ENCODE results near the gene IL7R. TPM values are rescaled to one million over a fixed set of nuclear protein-coding genes. Genes with fewer than 3 reads are reported as not detected.

The IL7R gene
- total and polyA plus RNA-seq, 2 donors (not counting 3 experiments of a cell fraction or from before 2014, with no cell fraction given), result 1.0 to 1.2 TPM

- no peak overlapping the region for H3K4me3 ChIP-seq (replicated peaks in 1 of 3; ENCODE audit: insufficient read depth in 1 of 3, low read depth in 1 of 3, low read length in 3 of 3)
- FAIRE-seq (no peak), DNase-seq (ENCODE audit: low read depth, low spot score) (no peak)
- no peak for TF ChIP-seq GATA2 (IDR thresholded peaks at IDR 0.05; ENCODE audit: insufficient read depth, insufficient read length, low read depth, low read length)
- TF ChIP-seq MAX (IDR thresholded peaks at IDR 0.05; ENCODE audit: insufficient read depth, insufficient read length), result no peak
- POLR2A ChIA-PET, result no interaction called here
- no peaks in the 10 kb centered on the region for H3K9me1 ChIP-seq (replicated peaks; ENCODE audit: control insufficient read depth, extremely low read depth, insufficient read depth, low read length)
- no peak overlapping the region for H3K9ac ChIP-seq (replicated peaks; ENCODE audit: extremely low read depth, insufficient read depth, low read length)
- CTCF ChIA-PET, result interaction anchor here (1.1 to 2.0 kb wide), 3 partner anchors 21 to 27 kb away, joined by 3 to 5 read pairs (median 3); no protein-coding TSS in a partner anchor
- H3K4me2 ChIP-seq (ENCODE audit: insufficient read depth, low read length), result no peak overlapping the region
- H3K79me2 ChIP-seq (ENCODE audit: control insufficient read depth, insufficient read depth, low read length), result no peaks in the 10 kb centered on the region
- H2AFZ ChIP-seq (ENCODE audit: low read depth, low read length), result no peak overlapping the region
- H3K4me1 ChIP-seq (ENCODE audit: control insufficient read depth, extremely low read depth, insufficient read depth, low read length), result no peaks in the 10 kb centered on the region
- intact Hi-C loops (cut with micrococcal nuclease), result no loop called here
- H3K36me3 ChIP-seq (ENCODE audit: control insufficient read depth in 2 of 2, extremely low read depth in 1 of 2, insufficient read depth in 2 of 2, low read length in 2 of 2), result no peaks in the 10 kb centered on the region
- H3K27me3 ChIP-seq (ENCODE audit: control insufficient read depth in 2 of 2, insufficient read depth in 2 of 2, low read length in 2 of 2), result peaks cover 0 to 1% of the 10 kb centered on the region in 2 experiments
- dilution Hi-C loops (cut with MboI; ENCODE audit: extremely low pct_ligation_motif_present, low sequenced_read_pairs), result no loop called here
- H3K9me3 ChIP-seq (replicated peaks; ENCODE audit: control insufficient read depth, insufficient read depth, low read length), result no peaks in the 10 kb centered on the region
- H3K27ac ChIP-seq (ENCODE audit: insufficient read depth, low read depth, low read length), result no peak overlapping the region
- no TSS peak for BruUV-seq (replicated peaks)
- no peaks in the 10 kb centered on the region for H4K20me1 ChIP-seq (replicated peaks; ENCODE audit: control insufficient read depth, extremely low read depth, insufficient read depth, low read length)
Measured at GRCh38 chr5:35898952-35899660, 42.4 kb downstream of the IL7R start.

- dilution Hi-C loops (cut with MboI; ENCODE audit: extremely low pct_ligation_motif_present, low sequenced_read_pairs) (no loop called here), intact Hi-C loops (cut with micrococcal nuclease) (no loop called here)
- no peaks in the 10 kb centered on the region for H4K20me1 ChIP-seq (replicated peaks; ENCODE audit: control insufficient read depth, extremely low read depth, insufficient read depth, low read length)
- ChIA-PET CTCF (interaction anchor here (1.1 kb wide), 1 partner anchor 27 kb away, joined by 3 read pairs; no protein-coding TSS in a partner anchor), POLR2A (no interaction called here)
- H3K79me2 ChIP-seq (ENCODE audit: control insufficient read depth, insufficient read depth, low read length), result no peaks in the 10 kb centered on the region
- H2AFZ ChIP-seq (ENCODE audit: low read depth, low read length), result no peak overlapping the region
- no peak overlapping the region for H3K4me2 ChIP-seq (ENCODE audit: insufficient read depth, low read length)
- peaks cover 0 to 1% of the 10 kb centered on the region in 2 experiments for H3K27me3 ChIP-seq (ENCODE audit: control insufficient read depth in 2 of 2, insufficient read depth in 2 of 2, low read length in 2 of 2)
- no peak overlapping the region for H3K4me3 ChIP-seq (replicated peaks in 1 of 3; ENCODE audit: insufficient read depth in 1 of 3, low read depth in 1 of 3, low read length in 3 of 3)
- no peak for DNase-seq (ENCODE audit: low read depth, low spot score)
- H3K9ac ChIP-seq (replicated peaks; ENCODE audit: extremely low read depth, insufficient read depth, low read length), result no peak overlapping the region
- H3K9me1 ChIP-seq (replicated peaks; ENCODE audit: control insufficient read depth, extremely low read depth, insufficient read depth, low read length), result no peaks in the 10 kb centered on the region
- no peak for FAIRE-seq
- TF ChIP-seq JUN (IDR thresholded peaks at IDR 0.05; ENCODE audit: borderline replicate concordance, insufficient read depth, insufficient read length, low read depth) (no peak), POLR2AphosphoS5 (IDR thresholded peaks at IDR 0.05; ENCODE audit: insufficient read depth, low read depth, low read length) (no peak), FOS (IDR thresholded peaks at IDR 0.05; ENCODE audit: borderline replicate concordance, insufficient read depth, low read length) (no peak), EZH2 (IDR thresholded peaks at IDR 0.05; ENCODE audit: borderline replicate concordance, low read depth, low read length, severe bottlenecking) (no peak)
- no peaks in the 10 kb centered on the region for H3K36me3 ChIP-seq (ENCODE audit: control insufficient read depth in 2 of 2, extremely low read depth in 1 of 2, insufficient read depth in 2 of 2, low read length in 2 of 2)
- H3K27ac ChIP-seq (ENCODE audit: insufficient read depth, low read depth, low read length), result no peak overlapping the region
- H3K9me3 ChIP-seq (replicated peaks; ENCODE audit: control insufficient read depth, insufficient read depth, low read length), result no peaks in the 10 kb centered on the region
- no peaks in the 10 kb centered on the region for H3K4me1 ChIP-seq (ENCODE audit: control insufficient read depth, extremely low read depth, insufficient read depth, low read length)
- no TSS peak for BruUV-seq (replicated peaks)
Measured at GRCh38 chr5:35899800-35900199, 43.1 kb downstream of the IL7R start.

All from endothelial cell of umbilical vein (primary cell).